ENCODE measurements around the gene LRRC43. TPM values are rescaled to one million over a fixed set of nuclear protein-coding genes. Genes with fewer than 3 reads are reported as not detected.

LRRC43 gene
- total RNA-seq, 1 donor from 2014 or later: not detected

- no peak overlapping the region for H3K27ac Mint-ChIP-seq
Measured at GRCh38 chr12:122140467-122141257, 42.3 kb upstream of the LRRC43 start.

GRCh38 chr12:122141911-122142725 is 40.8 kb upstream of the LRRC43 start:
- Mint-ChIP-seq H3K36me3 (ENCODE audit: low read depth) (peaks cover 51% of the 10 kb centered on the region), H3K4me1 (no peaks in the 10 kb centered on the region), H3K27me3 (no peaks in the 10 kb centered on the region), H3K9me3 (no peaks in the 10 kb centered on the region), H3K4me3 (no peak overlapping the region), H3K27ac (no peak overlapping the region)
- TF ChIP-seq CTCF (IDR thresholded peaks at IDR 0.05): no peak
- CTCF ChIA-PET: interaction anchor here (0.6 kb wide), 1 partner anchor 88 kb away, joined by 3 read pairs; no protein-coding TSS in a partner anchor
- ATAC-seq (ENCODE audit: low read depth) (no peak), DNase-seq (no peak)
- intact Hi-C loops (cut with micrococcal nuclease): no loop called here
- POLR2A ChIA-PET: interaction anchor here (0.8 kb wide), 1 partner anchor 12 kb away, joined by 3 read pairs; no protein-coding TSS in a partner anchor

More at GRCh38 chr12:122140467-122141257, 42.3 kb upstream of the LRRC43 start:
- no peaks in the 10 kb centered on the region for H3K27me3 Mint-ChIP-seq
- no peak for TF ChIP-seq CTCF (IDR thresholded peaks at IDR 0.05)
- H3K9me3 Mint-ChIP-seq: no peaks in the 10 kb centered on the region
- H3K4me3 Mint-ChIP-seq: no peak overlapping the region
- ChIA-PET CTCF (no interaction called here), POLR2A (no interaction called here)
- intact Hi-C loops (cut with micrococcal nuclease): no loop called here
- no peaks in the 10 kb centered on the region for H3K4me1 Mint-ChIP-seq
- no peak for ATAC-seq (ENCODE audit: low read depth)
- H3K36me3 Mint-ChIP-seq (ENCODE audit: low read depth): peaks cover 53% of the 10 kb centered on the region
- no peak for DNase-seq

GRCh38 chr12:122142857-122143256 is 40.1 kb upstream of the LRRC43 start:
- H3K27me3 Mint-ChIP-seq: no peaks in the 10 kb centered on the region
- H3K36me3 Mint-ChIP-seq (ENCODE audit: low read depth): peaks cover 51% of the 10 kb centered on the region
- intact Hi-C loops (cut with micrococcal nuclease): no loop called here
- CTCF ChIA-PET: no interaction called here
- H3K9me3 Mint-ChIP-seq: no peaks in the 10 kb centered on the region
- TF ChIP-seq CTCF (IDR thresholded peaks at IDR 0.05): no peak
- no peak for DNase-seq
- no peaks in the 10 kb centered on the region for H3K4me1 Mint-ChIP-seq
- POLR2A ChIA-PET: interaction anchor here (0.8 kb wide), 1 partner anchor 11 kb away, joined by 3 read pairs; no protein-coding TSS in a partner anchor
- no peak overlapping the region for H3K27ac Mint-ChIP-seq
- no peak for ATAC-seq (ENCODE audit: low read depth)
- no peak overlapping the region for H3K4me3 Mint-ChIP-seq

- Mint-ChIP-seq H3K27ac (no peak overlapping the region), H3K36me3 (ENCODE audit: low read depth) (peaks cover 38% of the 10 kb centered on the region), H3K27me3 (no peaks in the 10 kb centered on the region), H3K4me1 (no peaks in the 10 kb centered on the region), H3K9me3 (no peaks in the 10 kb centered on the region), H3K4me3 (no peak overlapping the region)
- ChIA-PET CTCF (no interaction called here), POLR2A (no interaction called here)
- intact Hi-C loops (cut with micrococcal nuclease): no loop called here
- ATAC-seq (ENCODE audit: low read depth): no peak
- TF ChIP-seq CTCF (IDR thresholded peaks at IDR 0.05): no peak
- DNase-seq: no peak
Measured at GRCh38 chr12:122144885-122145284, 38.0 kb upstream of the LRRC43 start.
